HG02840 (cell line): ENCODE results near the gene SNED1.

Experiments used
- ATAC-seq: cut with Tn5 transposase; IDR thresholded peaks from one replicate; pipeline ENCODE4 v1.9.1; 2021; ENCODE audit warnings: mild to moderate bottlenecking, moderate library complexity, moderate number of reproducible peaks; ENCODE audit not compliant: unreplicated experiment, low FRiP score

Gene SNED1

DNA sequence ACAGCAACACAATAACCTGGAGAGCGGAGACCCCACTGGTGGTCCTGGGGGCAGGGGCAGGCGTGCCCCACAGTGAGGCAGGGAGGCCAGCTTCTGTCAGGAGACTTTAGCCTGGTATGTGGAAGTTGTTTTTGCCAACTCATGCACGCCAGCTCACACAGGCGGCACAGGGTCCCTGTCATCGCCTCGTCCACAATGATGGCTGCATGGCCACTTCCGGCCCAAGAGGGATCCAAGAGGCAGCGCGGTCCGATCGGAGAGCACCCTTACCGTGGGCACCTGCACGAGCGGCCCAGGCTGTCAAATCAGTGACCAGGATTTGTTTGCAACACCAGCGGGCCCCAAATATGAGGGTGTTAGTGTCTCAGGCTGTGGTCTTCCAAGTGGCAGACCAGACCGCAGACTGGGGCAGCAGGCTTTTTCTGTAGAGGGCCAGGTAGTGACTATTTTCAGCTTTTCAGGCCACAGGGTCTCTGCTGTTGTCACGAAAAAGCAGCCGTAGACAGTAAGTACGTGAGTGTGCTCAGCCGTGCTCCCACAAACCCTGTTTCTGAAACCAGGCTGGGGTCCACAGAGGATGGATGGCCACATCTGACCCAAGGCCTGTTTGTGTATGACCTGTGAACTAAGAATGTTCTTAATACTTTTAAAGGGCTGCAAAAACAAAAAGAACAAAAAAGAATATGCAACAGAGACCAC lies 21.2 kb downstream of the SNED1 start:
- ATAC-seq, result no peak

DNA sequence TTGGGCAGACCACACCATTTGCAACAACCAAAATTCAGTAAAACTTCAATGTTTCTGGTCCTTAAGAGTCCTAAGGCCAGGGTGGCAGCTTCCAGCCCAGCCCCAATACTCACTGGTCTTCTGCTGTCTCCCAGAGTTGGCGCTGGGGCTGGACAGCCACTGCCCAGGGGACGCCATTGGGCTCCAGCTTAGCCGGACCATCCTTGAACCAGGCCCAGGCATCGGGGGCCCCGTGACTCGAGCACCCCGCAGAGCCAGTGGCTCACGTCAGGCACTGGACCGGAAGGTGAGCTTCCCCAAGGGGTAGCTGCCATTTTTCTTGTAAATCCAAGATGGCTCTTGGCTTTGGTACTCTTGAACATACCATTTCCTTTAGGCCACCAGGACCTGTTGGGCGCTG lies 21.8 kb downstream of the SNED1 start:
- no peak for ATAC-seq

DNA sequence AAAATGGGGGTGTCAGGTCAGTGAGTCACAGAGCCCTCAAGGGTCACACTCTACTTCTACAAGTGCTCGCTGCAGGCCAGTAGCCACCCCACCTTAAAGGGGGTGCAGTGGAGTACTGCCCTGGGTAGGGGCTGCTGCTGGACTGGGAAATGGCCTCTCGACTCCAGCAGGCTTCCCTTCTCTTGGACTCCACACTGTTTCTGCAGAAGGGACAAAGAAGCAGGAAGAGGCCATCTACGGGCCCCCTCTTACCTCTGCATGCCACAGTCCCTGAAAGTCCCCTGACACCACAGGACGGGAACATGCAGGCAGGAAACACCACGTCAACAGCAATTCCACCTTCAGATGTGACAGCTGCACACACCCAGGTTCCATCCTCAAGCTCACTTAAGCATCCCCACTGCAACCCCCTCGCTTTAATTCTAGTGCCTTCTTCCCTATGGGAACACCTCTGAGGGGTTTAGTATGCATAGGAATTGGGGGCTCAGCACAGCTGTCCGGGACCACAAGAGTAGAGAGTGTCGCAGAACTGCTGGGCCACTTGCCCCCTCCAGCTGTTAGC lies 22.3 kb downstream of the SNED1 start:
- ATAC-seq, result no peak

DNA sequence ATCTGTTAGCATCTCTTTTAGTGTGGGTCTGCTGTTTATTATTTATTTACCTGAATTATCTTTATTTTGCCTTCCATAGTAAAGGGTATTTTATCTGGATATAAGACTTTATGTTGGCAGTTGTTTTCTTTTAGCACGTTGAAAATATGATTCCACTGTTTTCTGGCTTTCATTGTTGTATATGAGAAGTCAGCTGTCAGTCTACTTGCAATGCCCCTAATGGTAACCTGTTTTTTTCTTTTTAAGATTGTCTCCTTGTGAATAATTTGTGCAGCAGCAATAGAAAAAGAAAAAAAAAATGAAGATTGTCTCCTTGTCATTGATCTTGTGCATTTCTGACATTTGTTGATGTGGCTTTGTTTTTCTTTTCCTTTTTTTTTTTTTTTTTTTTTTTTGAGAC lies 27.2 kb downstream of the SNED1 start:
- ATAC-seq, result no peak

DNA sequence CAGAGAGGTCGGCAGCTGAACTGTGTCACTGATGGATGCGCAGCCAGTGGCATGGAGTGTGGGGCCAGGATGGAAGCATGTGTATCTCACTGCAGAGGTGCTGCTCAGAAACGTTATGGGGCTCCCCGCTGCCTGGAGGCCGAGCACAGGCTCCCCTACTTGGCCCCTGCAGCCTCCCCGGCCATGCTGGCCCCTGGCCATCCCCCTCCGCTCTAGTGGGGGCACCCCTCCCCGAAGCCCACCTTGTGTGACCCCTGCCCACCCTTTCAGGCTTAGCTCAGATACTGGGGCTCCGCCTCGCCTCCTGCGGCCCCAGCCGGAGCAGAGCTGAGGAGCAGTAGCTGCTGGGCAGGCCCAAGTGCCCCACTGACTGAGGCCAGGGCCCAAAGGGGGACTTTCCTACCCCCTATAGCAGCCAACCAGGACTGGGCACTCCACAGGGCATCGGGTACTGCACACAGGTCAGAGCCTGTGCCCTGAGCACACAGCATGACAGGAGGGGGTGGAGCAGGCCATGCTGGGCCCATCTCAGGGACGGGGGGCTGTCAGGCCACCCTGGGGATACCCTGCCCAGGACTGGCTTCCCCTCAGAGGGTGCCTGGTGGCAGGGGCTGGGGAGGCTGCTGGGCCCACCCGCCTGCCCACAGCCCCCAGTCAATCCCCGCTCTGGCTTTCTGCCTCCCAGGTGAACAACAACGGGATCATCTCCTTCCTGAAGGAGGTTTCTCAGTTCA lies 31.3 kb downstream of the SNED1 start:
- ATAC-seq, result no peak

DNA sequence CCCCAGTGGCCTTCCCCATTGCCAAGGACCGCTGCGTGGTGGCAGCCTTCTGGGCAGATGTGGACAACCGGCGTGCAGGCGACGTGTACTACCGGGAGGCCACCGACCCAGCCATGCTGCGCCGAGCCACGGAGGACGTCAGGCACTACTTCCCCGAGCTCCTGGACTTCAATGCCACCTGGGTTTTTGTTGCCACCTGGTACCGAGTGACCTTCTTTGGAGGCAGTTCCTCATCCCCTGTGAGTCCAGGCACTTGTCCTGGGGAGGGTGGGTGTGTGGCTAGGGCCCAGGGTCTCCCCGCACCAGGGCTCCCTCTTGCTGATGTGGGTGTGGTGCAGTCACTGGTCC lies 31.9 kb downstream of the SNED1 start:
- no peak for ATAC-seq

DNA sequence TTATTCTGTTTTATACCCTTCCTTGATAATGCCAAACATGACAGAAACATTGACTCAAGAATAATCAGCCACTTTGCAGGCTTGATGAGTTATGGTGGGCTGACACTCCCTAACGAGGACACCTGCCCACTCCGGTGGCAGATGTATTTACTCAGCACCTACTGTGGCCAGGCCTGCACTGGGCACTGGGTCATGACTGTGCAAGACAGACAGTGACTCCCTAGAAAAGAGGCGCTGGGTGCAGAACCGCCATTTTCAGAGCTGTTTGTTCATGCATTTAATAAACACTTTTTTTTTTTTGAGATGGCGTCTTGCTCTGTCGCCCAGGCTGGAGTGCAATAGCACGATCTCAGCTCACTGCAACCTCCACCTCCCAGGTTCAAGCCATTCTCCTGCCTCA lies 32.5 kb downstream of the SNED1 start:
- ATAC-seq, result no peak

DNA sequence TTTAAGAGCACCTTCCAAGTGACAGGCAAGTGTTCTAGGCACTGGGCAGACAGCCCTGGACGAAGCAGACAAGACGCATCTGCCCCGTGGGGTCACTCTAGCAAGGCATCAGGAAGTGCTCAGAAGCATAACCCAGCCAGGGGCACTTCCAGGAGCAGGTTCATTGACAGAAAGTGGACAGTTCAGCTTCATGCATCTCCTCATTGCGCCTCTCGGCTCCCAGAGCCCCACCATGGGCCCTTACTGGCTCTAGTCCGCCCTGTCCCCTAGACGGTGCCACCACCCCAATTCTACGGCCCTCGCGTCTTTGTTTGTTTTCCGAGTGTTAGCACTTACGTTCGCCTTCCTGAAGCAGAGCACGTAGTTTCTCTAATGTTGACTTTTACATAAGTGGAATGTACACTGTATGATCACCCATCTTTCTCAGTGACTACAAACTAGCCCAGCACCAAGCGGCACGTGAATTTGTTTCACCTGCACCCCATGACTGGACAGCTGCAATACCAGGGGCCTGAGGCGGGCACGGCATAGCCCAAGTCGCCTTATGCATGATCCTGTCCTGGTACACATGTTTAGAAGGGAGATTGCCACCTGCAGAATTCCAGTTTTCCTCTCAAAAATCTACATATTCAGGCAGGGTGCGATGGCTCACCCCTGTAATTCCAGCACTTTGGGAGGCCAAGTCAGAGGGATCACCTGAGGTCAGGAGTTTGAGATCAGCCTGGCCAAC lies 33.2 kb downstream of the SNED1 start:
- no peak for ATAC-seq

DNA sequence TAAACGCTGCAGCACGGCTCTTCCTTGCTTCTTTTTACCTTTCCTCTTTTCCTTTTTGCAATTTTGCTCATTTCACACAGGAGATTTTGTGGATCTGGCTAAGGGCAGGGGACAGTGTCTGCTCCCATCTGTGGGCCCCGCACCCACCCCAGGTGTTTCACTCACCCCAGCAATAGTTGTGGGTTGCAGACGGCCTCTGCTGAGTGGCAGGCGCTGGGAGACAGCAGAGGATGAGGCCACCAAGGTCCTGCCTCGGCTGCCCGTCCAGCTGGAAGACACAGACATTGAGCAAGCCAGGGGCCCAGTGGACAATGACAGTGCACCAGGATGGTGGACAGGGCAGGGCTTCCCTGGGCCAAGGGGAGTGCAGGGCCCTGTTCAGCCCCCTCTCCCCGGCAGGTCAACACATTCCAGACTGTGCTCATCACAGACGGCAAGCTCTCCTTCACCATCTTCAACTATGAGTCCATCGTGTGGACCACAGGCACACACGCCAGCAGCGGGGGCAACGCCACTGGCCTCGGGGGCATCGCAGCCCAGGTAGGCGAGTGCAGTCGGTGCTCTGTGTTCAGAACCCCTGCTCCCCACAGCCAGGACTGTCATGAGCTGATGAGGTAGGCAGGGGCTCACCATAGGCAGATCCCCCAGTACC lies 35.0 kb downstream of the SNED1 start:
- no peak for ATAC-seq

DNA sequence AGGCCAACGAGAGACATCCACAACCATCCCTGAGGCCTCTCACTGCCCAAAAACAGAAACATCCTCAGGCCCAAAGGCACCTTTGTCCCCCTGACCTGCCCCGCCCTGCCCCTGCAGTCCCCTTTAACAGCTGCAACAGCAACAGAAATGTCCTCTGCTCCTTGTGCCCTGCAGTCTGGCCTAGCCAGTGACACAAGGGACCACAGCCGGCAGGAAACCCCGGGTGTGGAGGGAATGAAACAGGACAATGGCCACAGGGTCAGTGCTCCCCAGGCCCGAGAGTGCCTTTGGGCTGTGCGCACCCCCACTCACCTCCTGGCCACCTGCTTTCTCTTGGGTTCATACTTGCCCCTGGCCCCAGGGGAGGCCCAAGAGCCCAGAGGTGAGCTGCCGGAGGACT lies 35.6 kb downstream of the SNED1 start:
- no peak for ATAC-seq

DNA sequence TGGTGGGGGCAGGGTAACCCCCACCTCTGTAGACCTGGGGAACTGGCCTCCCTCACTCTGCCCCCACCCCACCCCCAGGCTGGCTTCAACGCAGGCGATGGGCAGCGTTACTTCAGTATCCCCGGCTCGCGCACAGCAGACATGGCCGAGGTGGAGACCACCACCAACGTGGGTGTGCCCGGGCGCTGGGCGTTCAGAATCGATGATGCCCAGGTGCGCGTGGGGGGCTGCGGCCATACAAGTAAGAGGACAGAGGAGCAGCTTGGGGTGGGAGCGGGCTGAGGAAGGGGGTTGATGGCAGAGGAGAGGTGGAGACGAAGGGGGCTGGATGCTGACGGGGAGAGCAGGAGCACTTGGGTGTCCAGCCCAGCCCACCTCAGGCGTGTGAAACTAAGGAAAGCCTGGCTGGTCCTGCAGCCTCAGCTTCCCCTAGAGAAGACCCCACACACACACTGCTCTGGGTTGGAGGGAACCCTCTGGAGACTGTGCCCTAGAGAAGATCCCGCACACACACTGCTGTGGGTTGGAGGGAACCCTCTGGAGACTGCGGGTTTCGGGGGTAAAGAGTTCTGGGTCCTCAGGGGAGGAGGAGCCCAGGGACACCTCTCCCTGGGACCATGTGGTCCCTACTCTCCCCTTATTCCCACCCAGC lies 36.2 kb downstream of the SNED1 start:
- no peak for ATAC-seq

DNA sequence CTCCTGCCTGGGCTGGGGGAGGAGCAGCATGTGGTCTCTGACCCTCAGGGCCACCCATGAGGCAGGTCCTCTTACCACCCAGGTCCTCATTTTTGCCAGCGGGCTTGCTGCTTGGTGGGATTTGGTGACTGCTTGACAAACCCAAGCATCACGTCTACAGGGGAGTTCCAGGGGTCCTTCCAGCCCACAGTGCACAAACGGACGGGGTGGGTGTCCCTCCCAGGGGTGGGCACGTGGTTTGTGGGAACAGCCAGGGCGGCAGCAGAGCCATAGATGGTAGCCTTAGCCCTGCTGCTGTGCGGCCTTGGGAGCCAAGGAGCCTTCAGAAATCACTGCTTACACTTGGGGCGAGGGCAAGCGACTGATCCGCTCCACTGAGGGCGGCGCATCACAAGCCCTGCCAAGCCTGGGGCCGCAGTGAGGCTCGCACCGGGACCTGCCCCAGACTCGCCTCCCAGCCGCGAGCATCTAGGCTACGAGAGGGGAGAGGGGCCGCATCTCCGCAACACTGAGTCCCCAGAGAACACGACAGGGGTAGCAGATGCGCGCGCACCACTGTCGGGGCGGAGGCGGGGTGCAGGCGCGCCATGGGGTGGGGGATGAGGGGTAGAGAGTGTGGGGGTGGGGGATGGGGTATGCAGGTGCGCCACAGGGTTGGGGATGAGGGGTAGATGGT lies 36.9 kb downstream of the SNED1 start:
- no peak for ATAC-seq

DNA sequence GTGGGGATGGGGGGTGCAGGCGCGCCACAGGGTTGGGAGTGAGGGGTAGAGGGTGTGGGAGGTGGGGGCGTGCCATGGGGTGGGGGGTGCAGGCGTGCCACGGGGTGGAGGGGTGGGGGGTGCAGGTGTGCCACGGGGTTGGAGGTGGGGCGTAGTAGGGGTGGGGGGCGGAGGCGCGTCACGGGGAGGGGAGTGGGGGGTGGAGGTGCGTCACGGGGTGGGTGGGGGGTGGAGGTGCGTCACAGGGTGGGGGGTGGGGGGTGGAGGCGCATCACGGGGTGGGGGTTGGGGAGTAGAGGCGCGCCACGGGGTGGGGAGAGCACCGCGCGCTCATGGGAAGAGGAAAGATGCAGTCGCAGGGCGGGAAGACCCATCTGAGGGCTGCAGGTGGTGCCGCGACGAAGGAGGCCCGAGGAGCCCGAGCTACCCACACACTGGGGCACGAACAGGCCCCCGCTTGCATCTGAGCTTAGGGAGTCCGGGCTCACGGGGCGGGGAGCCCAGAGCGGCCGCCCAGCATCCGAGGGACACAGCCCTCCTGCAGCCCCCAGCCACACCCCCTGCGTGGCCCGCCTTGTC lies 37.5 kb downstream of the SNED1 start:
- no peak for ATAC-seq

DNA sequence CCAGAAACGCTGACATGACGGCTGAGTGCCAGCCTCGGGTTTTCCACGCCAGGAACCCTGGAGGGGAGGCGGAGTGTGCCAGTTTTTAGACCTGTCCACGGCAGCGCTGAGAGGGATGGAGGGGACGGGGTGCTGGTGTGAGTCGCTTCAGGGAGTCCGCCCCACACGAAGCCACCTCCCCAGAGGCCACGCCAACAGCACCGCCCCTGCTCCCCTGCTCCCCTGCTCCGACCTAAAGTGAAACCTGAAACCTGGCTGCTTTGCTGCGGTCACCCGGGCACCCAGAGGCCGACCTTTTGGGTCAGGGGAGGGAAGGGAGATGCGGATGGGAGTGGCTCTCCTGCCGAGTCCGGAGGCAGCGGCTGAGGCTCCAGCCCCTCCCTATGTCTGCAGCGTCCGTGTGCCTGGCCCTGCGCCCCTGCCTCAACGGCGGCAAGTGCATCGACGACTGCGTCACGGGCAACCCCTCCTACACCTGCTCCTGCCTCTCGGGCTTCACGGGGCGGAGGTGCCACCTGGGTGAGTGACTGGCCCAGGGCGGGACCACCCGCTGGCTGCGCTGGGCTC lies 38.1 kb downstream of the SNED1 start:
- peak; percentile 52 for ATAC-seq

DNA sequence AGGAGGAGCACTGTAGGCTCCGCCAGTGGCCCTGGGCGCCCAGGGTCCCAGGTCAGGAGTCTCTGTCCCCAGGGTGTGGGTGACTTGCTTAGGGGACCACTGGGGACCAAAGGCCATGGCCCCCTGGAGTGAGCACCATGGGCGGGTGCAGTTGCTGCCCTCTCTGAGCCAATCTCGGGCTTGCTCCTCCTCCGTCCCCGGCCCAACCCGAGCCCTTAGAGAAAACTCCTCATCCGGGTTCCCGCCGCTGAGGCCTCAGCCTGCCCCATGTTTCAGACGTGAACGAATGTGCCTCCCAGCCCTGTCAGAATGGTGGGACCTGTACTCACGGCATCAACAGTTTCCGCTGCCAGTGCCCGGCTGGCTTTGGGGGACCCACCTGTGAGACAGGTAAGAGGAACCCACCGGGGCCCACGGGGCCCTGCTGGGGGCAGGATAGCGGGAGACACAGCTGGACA lies 38.6 kb downstream of the SNED1 start:
- peak; percentile 18 for ATAC-seq

DNA sequence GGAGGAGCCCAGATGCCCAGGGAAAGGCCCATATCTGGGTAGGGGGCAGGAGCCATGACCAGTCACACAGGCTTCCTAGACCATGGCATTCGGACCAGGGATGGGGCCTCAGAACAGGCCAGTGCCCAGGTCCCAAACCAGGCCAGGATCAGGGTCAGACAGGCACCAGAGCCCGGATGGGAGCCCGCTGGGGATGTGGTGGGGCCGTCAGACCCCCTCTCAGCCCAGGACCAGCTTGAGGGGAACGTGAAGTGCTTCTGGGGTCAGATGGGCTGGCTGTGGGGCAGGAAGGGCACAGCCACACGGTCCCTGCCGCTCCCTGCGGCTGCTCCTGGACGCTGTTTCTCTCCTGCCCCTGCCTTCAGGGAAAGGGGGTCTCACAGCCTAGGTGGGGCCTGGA lies 39.1 kb downstream of the SNED1 start:
- ATAC-seq, result no peak

DNA sequence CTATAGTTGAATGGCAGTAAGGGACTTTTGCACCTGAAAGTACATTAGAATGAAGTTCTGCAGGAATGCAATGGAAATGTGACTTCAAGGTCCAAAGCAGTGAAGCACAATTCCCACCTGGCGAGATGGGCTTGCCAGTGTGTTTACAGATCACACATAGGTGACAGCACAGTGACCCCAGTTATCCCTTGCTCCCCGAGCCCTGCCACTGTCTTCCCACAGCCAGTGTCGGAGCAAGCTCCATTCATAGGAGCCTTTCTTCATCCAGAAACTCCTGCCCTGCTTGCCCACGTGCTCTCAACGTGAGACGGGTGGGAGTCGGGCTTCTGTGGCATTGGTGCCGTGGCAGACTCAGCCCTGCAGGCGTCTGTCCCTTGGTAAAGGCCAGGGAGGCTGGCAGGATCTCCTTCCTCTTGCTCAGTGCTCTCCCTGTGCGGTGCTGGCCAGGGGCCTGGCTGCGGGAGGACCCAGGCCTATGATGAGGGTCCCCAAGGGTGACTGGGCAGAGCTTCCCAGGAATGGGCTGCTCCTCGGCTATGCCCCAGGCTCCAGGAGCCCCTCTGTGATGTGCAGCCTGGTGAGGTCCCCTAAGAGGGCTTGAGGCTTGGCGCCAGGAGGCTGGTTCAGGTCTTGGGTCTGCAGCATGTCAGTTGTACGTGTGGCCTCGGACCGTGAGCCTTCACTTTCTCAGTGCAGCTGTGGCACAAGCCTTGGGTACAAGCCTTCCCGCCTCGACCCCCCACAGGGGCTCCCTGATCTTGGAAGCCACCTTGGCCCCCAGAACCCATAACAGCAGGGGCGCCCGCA lies 40.2 kb downstream of the SNED1 start:
- ATAC-seq, result no peak

DNA sequence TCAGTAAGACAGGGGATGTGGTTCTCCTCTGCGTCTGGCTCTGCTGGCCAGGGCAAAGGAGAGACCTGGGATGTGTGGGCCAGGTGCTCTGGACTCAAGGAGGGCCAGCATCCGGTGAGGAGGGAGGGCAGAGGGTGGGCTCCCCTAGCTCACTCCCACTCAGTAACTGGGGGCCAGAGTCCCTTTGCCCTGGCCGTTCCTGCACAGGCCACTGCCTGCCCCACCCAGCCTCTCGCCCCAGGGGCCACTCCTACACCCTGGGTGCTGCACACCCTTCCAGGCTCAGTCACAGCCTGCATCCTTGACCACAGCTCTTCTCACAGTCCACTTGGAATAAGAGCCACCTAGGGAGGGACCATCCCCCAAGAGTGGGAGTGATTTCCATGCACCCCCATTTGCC lies 41.0 kb downstream of the SNED1 start:
- no peak for ATAC-seq
